HG03097 (cell line): ENCODE data around the gene FLVCR1.
"Not testable (repeated sequence)": the region's sequence is repeated elsewhere in the genome, so short reads cannot be mapped to it uniquely, and the experiment has no call there.

ENCODE experiments used
- ATAC-seq: cut with Tn5 transposase; IDR thresholded peaks from one replicate; pipeline ENCODE4 v1.9.1; 2021; ENCODE audit not compliant: unreplicated experiment, low FRiP score

Gene FLVCR1

GRCh38 chr1:212857992-212858460 lies at the start of gene FLVCR1:
Gene FLVCR1, plus strand, starts transcription at chr1:212858275. Its CDS starts 178 bp downstream, at chr1:212858453.
- ATAC-seq = peak; percentile 94

GRCh38 chr1:212814537-212815334 lies 43.3 kb upstream of the FLVCR1 start:
- ATAC-seq = no peak

GRCh38 chr1:212816567-212817278 lies 41.4 kb upstream of the FLVCR1 start:
- no peak for ATAC-seq

GRCh38 chr1:212819726-212820125 lies 38.3 kb upstream of the FLVCR1 start:
- no peak for ATAC-seq

- no peak for ATAC-seq
Measured at GRCh38 chr1:212820969-212821368, 37.1 kb upstream of the FLVCR1 start.

- no peak for ATAC-seq
Measured at GRCh38 chr1:212822956-212823355, 35.1 kb upstream of the FLVCR1 start.

- ATAC-seq = no peak
Measured at GRCh38 chr1:212824201-212824600, 33.9 kb upstream of the FLVCR1 start.

GRCh38 chr1:212825798-212826452 lies 32.1 kb upstream of the FLVCR1 start:
- ATAC-seq = no peak

- no peak for ATAC-seq
Measured at GRCh38 chr1:212827171-212827776, 30.8 kb upstream of the FLVCR1 start.

- no peak for ATAC-seq
Measured at GRCh38 chr1:212827831-212828278, 30.2 kb upstream of the FLVCR1 start.

- ATAC-seq = no peak
Measured at GRCh38 chr1:212828395-212828794, 29.7 kb upstream of the FLVCR1 start.

- peak; percentile 72 for ATAC-seq
Measured at GRCh38 chr1:212833211-212834207, 24.6 kb upstream of the FLVCR1 start.

GRCh38 chr1:212838145-212838544 lies 19.9 kb upstream of the FLVCR1 start:
- no peak for ATAC-seq

GRCh38 chr1:212844521-212844920 lies 13.6 kb upstream of the FLVCR1 start:
- ATAC-seq = not testable (repeated sequence)

- ATAC-seq = no peak
Measured at GRCh38 chr1:212847549-212847948, 10.5 kb upstream of the FLVCR1 start, which contains the start of gene SPATA45. Gene SPATA45, minus strand, starts transcription at chr1:212847649. Its CDS starts 11,500 bp downstream, at chr1:212836149.

- ATAC-seq = no peak
Measured at GRCh38 chr1:212852105-212852688, 5.9 kb upstream of the FLVCR1 start.

GRCh38 chr1:212853658-212854057 lies 4.4 kb upstream of the FLVCR1 start:
- ATAC-seq = no peak

- ATAC-seq = no peak
Measured at GRCh38 chr1:212856755-212857154, 1.3 kb upstream of the FLVCR1 start.
